Thymus (tissue), 11 donors: ENCODE measurements around the gene DIPK1B. TPM values are rescaled to one million over a fixed set of nuclear protein-coding genes. Genes with fewer than 3 reads are reported as not detected.

Source experiments
- DNase-seq, 9 donors: peaks; one replicate each; pipeline ENCODE4 v3.0.0-alpha.2; 2013; ENCODE audit warnings: low spot score in 9 of 9, low read depth in 6 of 9, missing footprints in 1 of 9
- H3K27ac ChIP-seq, 2 donors: one replicate each; pipeline ENCODE4 v1.5.1; 2013; ENCODE audit warnings: control low read depth in 1 of 2, low read depth in 1 of 2, low read length in 1 of 2, mild to moderate bottlenecking in 1 of 2, moderate library complexity in 1 of 2
- H3K27me3 ChIP-seq, 2 donors: one replicate each; pipeline ENCODE4 v1.5.1; 2013; ENCODE audit warnings: low read length in 1 of 2; ENCODE audit not compliant: control insufficient read depth in 2 of 2, insufficient read depth in 1 of 2
- H3K36me3 ChIP-seq, 2 donors: one replicate each; pipeline ENCODE4 v1.5.1; 2013; ENCODE audit warnings: low read length in 1 of 2, mild to moderate bottlenecking in 1 of 2, moderate library complexity in 1 of 2; ENCODE audit not compliant: control insufficient read depth in 2 of 2, insufficient read depth in 2 of 2
- H3K4me1 ChIP-seq, 2 donors: one replicate each; pipeline ENCODE4 v1.5.1; 2013; ENCODE audit warnings: low read length in 2 of 2; ENCODE audit not compliant: control insufficient read depth in 2 of 2, insufficient read depth in 2 of 2
- H3K4me3 ChIP-seq, 2 donors: one replicate each; pipeline ENCODE4 v1.5.1; 2013; ENCODE audit warnings: low read length in 2 of 2, control low read depth in 1 of 2, mild to moderate bottlenecking in 1 of 2
- H3K9me3 ChIP-seq, 2 donors: one replicate each; pipeline ENCODE4 v1.5.1; 2013; ENCODE audit warnings: low read length in 1 of 2, mild to moderate bottlenecking in 1 of 2; ENCODE audit not compliant: control insufficient read depth in 2 of 2, insufficient read depth in 1 of 2
- WGBS: extraction: QIAGEN DNeasy Blood & Tissue Kit; methylation state at CpG from one replicate; pipeline ENCODE4 v1.1.7; 2013; 5-methylcytosine and 5-hydroxymethylcytosine counted together
- polyA plus RNA-seq: library from polyadenylated mRNA; stranded (reverse); fragments of 200-250 nt; gene quantifications from one replicate; pipeline ENCODE4 v1.2.3, GENCODE V29; 2013
- total RNA-seq: library from RNA; stranded (reverse); fragments of 120-200 nt; gene quantifications from one replicate; pipeline ENCODE4 v1.2.4, GENCODE V29; 2013
- donor health status: healthy.

Gene DIPK1B
- total and polyA plus RNA-seq, 2 donors: 6.8 to 10.1 TPM

GRCh38 chr9:136712690-136713544 lies 545 bp downstream of the DIPK1B start:
- WGBS: 7% methylated on average over 56 of the region's 56 CpGs
- DNase-seq: no peak
- Histone ChIP-seq H3K4me3 (peak overlapping the region; percentile 25 to 64), H3K9me3 (no peaks in the 10 kb centered on the region), H3K27me3 (peaks cover 20 to 40% of the 10 kb centered on the region in 2 donors), H3K27ac (no peak overlapping the region), H3K36me3 (no peaks in the 10 kb centered on the region), H3K4me1 (peaks cover 6 to 19% of the 10 kb centered on the region in 2 donors)

GRCh38 chr9:136713550-136713949 lies 1.2 kb downstream of the DIPK1B start:
- Histone ChIP-seq H3K36me3 (no peaks in the 10 kb centered on the region), H3K27ac (no peak overlapping the region), H3K4me3 (no peak overlapping the region), H3K9me3 (no peaks in the 10 kb centered on the region), H3K27me3 (peaks cover 20 to 40% of the 10 kb centered on the region in 2 donors), H3K4me1 (peaks cover 6 to 19% of the 10 kb centered on the region in 2 donors)
- WGBS: 46% methylated on average over 8 of the region's 8 CpGs
- DNase-seq: no peak

GRCh38 chr9:136714096-136714892 lies 1.9 kb downstream of the DIPK1B start:
- H3K27ac ChIP-seq: peak overlapping the region in 1 of 2 donors; percentile 32
- DNase-seq: no peak
- no peaks in the 10 kb centered on the region for H3K9me3 ChIP-seq
- WGBS: 76% methylated on average over 17 of the region's 17 CpGs
- H3K4me3 ChIP-seq: no peak overlapping the region
- no peaks in the 10 kb centered on the region for H3K36me3 ChIP-seq
- H3K4me1 ChIP-seq: peaks cover 6 to 19% of the 10 kb centered on the region in 2 donors
- H3K27me3 ChIP-seq: peaks cover 20 to 40% of the 10 kb centered on the region in 2 donors

GRCh38 chr9:136714893-136715274 lies 2.5 kb downstream of the DIPK1B start:
- WGBS: 73% methylated on average over 8 of the region's 8 CpGs
- peaks cover 20 to 37% of the 10 kb centered on the region in 2 donors for H3K27me3 ChIP-seq

GRCh38 chr9:136717399-136717798 lies 5.0 kb downstream of the DIPK1B start:
- Histone ChIP-seq H3K9me3 (no peaks in the 10 kb centered on the region), H3K27me3 (peaks cover 12 to 20% of the 10 kb centered on the region in 2 donors), H3K27ac (no peak overlapping the region), H3K4me3 (no peak overlapping the region), H3K4me1 (peaks cover 3 to 13% of the 10 kb centered on the region in 2 donors), H3K36me3 (peaks cover 17% of the 10 kb centered on the region in 2 donors)
- no peak for DNase-seq
- WGBS: 96% methylated on average over 16 of the region's 16 CpGs

More at GRCh38 chr9:136714893-136715274, 2.5 kb downstream of the DIPK1B start:
- no peaks in the 10 kb centered on the region for H3K36me3 ChIP-seq
- no peak for DNase-seq
- no peak overlapping the region for H3K4me3 ChIP-seq
- H3K4me1 ChIP-seq: peaks cover 6 to 19% of the 10 kb centered on the region in 2 donors
- no peak overlapping the region for H3K27ac ChIP-seq
- H3K9me3 ChIP-seq: no peaks in the 10 kb centered on the region

DNA sequence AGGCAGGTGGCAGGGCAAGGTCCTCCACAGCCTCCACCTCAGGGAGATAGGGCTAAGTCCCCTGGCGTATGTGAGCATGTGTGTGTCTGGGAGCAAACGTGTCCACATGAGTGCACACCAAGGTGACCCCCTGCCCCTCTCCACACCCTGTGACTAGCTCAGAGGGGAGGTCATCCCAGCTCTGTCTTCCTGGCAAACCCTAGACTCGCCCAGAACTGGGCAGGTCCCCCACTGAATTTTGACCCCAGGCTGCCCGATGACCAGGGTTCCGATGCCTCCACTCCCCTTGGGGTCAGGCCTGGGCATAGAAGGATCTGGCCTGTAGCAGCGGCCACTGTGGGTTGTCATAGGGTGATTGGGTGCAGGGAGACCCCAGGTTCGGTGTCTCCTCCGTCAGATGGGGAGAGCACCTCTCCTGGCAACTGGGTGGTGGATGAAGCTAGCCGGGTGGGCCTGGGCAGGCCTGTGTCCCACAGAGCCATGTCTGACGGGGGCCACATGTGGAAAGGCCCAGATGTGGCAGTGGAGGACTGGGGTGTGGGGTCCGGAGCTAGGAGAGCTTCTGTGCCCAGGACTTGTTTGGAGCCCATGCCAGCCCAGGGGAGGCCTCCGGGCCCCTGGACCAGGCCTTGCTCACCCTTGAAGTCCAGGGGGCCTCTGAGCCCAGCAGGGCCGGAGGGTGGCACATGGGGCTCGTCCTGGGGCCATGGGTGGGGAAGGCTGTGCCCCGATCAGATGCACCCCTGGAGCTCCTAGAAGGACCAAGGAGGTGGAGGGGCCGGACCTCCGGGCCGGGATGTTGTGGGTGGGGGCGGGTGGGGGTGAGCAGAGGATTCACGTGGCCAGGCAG lies 6.2 kb downstream of the DIPK1B start:
- H3K27ac ChIP-seq: no peak overlapping the region
- peaks cover 25 to 29% of the 10 kb centered on the region in 2 donors for H3K36me3 ChIP-seq

DNA sequence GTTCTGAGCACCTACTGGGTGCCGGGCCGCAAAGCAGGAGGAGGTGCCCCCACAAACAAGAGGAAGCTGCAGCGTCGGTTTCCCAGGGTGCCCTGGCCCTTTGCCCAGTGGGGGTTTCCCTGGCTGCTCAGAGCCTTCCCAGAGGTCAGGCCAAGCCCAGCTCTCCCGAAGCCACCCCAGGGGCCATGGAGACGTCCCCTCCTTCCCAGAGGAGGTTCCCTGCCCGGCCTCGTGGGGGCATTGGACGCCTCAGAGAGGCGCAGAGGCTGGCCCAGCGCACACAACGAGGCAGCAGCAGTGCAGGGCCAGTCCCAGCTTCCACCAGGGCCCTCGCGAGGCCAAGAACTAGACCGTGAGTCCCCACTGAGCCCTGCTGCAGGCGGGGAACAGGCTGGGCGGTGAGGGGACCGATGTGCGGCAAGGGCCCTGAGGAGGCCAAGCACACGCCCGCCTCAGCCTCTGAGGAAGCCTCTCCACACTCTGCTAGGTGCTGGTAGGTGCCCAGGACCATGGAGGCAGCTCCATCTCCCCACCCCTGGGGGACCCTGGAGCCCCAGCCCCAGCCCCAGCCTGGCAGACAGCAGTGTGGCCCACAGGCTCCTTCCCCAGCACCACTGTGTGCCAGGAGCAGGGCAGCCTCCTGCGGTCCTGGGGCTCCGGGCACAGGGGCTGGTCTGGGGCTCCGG lies 7.0 kb downstream of the DIPK1B start:
- H3K27me3 ChIP-seq: peaks cover 0 to 2% of the 10 kb centered on the region in 2 donors
- no peak overlapping the region for H3K27ac ChIP-seq
- no peak for DNase-seq
- WGBS: 77% methylated on average over 24 of the region's 24 CpGs
- H3K4me3 ChIP-seq: no peak overlapping the region
- peaks cover 33 to 36% of the 10 kb centered on the region in 2 donors for H3K36me3 ChIP-seq
- no peaks in the 10 kb centered on the region for H3K4me1 ChIP-seq
- H3K9me3 ChIP-seq: no peaks in the 10 kb centered on the region

More for the DNA sequence above, 6.2 kb downstream of the DIPK1B start:
- Histone ChIP-seq H3K27me3 (peaks cover under 1 to 10% of the 10 kb centered on the region in 2 donors), H3K4me1 (peaks cover 0 to 5% of the 10 kb centered on the region in 2 donors), H3K9me3 (no peaks in the 10 kb centered on the region), H3K4me3 (no peak overlapping the region)
- DNase-seq: no peak
- 81% methylated on average over 20 of the region's 20 CpGs for WGBS

DNA sequence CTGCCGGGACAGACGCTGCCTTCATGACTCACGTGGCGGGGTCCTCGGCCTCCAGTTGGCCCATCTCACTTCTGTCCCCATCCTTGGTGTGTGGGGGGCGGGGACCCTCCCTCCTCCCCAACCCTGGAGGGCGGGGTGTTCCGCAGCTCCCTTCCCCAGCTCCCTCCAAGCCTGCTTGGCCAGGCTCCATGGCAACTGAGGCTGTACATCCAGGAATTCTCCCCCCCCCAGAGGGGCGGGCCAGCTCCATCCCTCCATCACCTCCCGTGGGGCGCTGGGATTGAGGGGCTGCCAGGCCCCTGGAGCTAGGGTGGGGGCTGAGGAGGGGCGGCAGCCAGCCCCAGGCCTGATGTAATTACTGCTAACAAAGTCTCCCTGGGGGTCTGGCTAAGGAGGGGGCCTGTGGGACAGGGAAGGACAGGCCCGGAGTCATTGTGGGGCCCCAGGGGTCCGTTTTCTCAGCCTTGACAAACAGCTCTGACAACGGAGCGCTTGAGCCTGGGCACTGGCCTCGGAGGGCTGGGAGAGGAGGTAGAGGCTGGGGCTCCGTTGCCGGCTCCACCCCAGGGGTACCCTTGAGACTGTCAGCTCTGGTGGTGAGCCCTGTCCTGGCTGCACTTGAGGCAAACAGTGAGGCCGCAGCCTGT lies 8.0 kb downstream of the DIPK1B start:
- WGBS: 95% methylated on average over 20 of the region's 20 CpGs
- Histone ChIP-seq H3K9me3 (no peaks in the 10 kb centered on the region), H3K27me3 (no peaks in the 10 kb centered on the region), H3K4me1 (no peaks in the 10 kb centered on the region), H3K36me3 (peaks cover 43 to 45% of the 10 kb centered on the region in 2 donors), H3K27ac (no peak overlapping the region), H3K4me3 (no peak overlapping the region)
- DNase-seq: no peak
